ENCODE results near the gene INPP5K. TPM values are rescaled to one million over a fixed set of nuclear protein-coding genes. Genes with fewer than 3 reads are reported as not detected.
A peak's percentile ranks its signal among the peaks of the same experiment; 100 is the strongest.

INPP5K gene
- total and polyA plus RNA-seq, 8 donors, result 23.6 to 51.1 (median 27.2) TPM

GRCh38 chr17:1498233-1498632 is 18.2 kb downstream of the INPP5K start:
- TF ChIP-seq CTCF (IDR thresholded peaks at IDR 0.05), result no peak
- H3K27ac ChIP-seq, result no peak overlapping the region
- H3K4me3 ChIP-seq, result no peak overlapping the region
- peaks cover 0 to 21% of the 10 kb centered on the region in 2 donors for H3K4me1 ChIP-seq
- intact Hi-C loops (cut with DNase I), result no loop called here
- no peak for DNase-seq
- H3K9me3 ChIP-seq, result no peaks in the 10 kb centered on the region
- no peak for ATAC-seq
- peaks cover 0 to 4% of the 10 kb centered on the region in 2 donors for H3K27me3 ChIP-seq
- peaks cover 0 to 35% of the 10 kb centered on the region in 2 donors for H3K36me3 ChIP-seq

- peaks cover 0 to 8% of the 10 kb centered on the region in 2 donors for H3K27me3 ChIP-seq
- H3K27ac ChIP-seq, result no peak overlapping the region
- intact Hi-C loops (cut with DNase I), result no loop called here
- TF ChIP-seq CTCF (IDR thresholded peaks at IDR 0.05), result no peak
- ATAC-seq (no peak), DNase-seq (no peak)
- no peaks in the 10 kb centered on the region for H3K9me3 ChIP-seq
- no peak overlapping the region for H3K4me3 ChIP-seq
- H3K36me3 ChIP-seq, result peaks cover 0 to 35% of the 10 kb centered on the region in 2 donors
- H3K4me1 ChIP-seq, result peaks cover 0 to 25% of the 10 kb centered on the region in 2 donors
Observed at GRCh38 chr17:1497831-1498230, 18.6 kb downstream of the INPP5K start.

- H3K9me3 ChIP-seq, result no peaks in the 10 kb centered on the region
- no peak for ATAC-seq
- intact Hi-C loops (cut with DNase I), result no loop called here
- DNase-seq, result no peak
- H3K27ac ChIP-seq, result no peak overlapping the region
- H3K36me3 ChIP-seq, result peaks cover 0 to 35% of the 10 kb centered on the region in 2 donors
- H3K4me3 ChIP-seq, result no peak overlapping the region
- peaks cover 0 to 35% of the 10 kb centered on the region in 2 donors for H3K4me1 ChIP-seq
- no peak for TF ChIP-seq CTCF (IDR thresholded peaks at IDR 0.05)
- peaks cover 0 to 18% of the 10 kb centered on the region in 2 donors for H3K27me3 ChIP-seq
Observed at GRCh38 chr17:1496869-1497268, 19.5 kb downstream of the INPP5K start.

GRCh38 chr17:1495265-1495989 is 21.0 kb downstream of the INPP5K start:
- ATAC-seq, result no peak
- peak overlapping the region; percentile 3 to 90 for H3K27ac ChIP-seq

More at GRCh38 chr17:1495265-1495989, 21.0 kb downstream of the INPP5K start:
- TF ChIP-seq CTCF (IDR thresholded peaks at IDR 0.05), result no peak
- DNase-seq, result no peak
- Histone ChIP-seq H3K36me3 (peaks cover 0 to 35% of the 10 kb centered on the region in 2 donors), H3K9me3 (no peaks in the 10 kb centered on the region), H3K4me1 (peaks cover 0 to 41% of the 10 kb centered on the region in 2 donors), H3K27me3 (peaks cover 0 to 20% of the 10 kb centered on the region in 2 donors), H3K4me3 (no peak overlapping the region)
- intact Hi-C loops (cut with DNase I), result loop anchor here in 1 of 2 donors (2.0 kb wide), 1 partner anchor 19 kb away; no protein-coding TSS in a partner anchor

Data from left lung (tissue), 10 donors.